Adrenal gland (tissue), 12 donors: ENCODE results near the gene ZBTB42. TPM values are rescaled to one million over a fixed set of nuclear protein-coding genes. Genes with fewer than 3 reads are reported as not detected.

ENCODE experiments used
- DNase-seq, 7 donors: peaks; one replicate each; pipeline ENCODE4 v3.0.0-alpha.2; 2019 to 2020
- H3K27ac ChIP-seq, 5 donors: fragments of 200-600 bp; sonication (generic) in 4 of 5; 1 replicate in 3 of 5; 2 replicates in 2 of 5; pipeline versions ENCODE4 v1.5.1 to v1.8.0; 2016 to 2020; ENCODE audit warnings: mild to moderate bottlenecking in 1 of 5
- H3K27me3 ChIP-seq: fragments of 200-600 bp; 2 replicates; pipeline ENCODE4 v1.8.0; 2021
- H3K36me3 ChIP-seq, 2 donors: fragments of 200-600 bp; replicated peaks in 1 of 2; 1 replicate in 1 of 2; 2 replicates in 1 of 2; pipeline versions ENCODE4 v1.5.1 to v1.8.0; 2018 to 2022
- H3K4me1 ChIP-seq, 2 donors: fragments of 200-600 bp; replicated peaks in 1 of 2; 1 replicate in 1 of 2; 2 replicates in 1 of 2; pipeline versions ENCODE4 v1.5.1 to v1.8.0; 2018 to 2021
- H3K4me3 ChIP-seq, 4 donors: fragments of 200-600 bp; sonication (generic) in 3 of 4; one replicate each; pipeline ENCODE4 v1.5.1; 2016 to 2018
- H3K9me3 ChIP-seq, 3 donors: fragments of 200-600 bp; sonication (generic) in 1 of 3; replicated peaks in 1 of 3; 1 replicate in 2 of 3; 2 replicates in 1 of 3; pipeline versions ENCODE4 v1.5.1 to v1.8.0; 2016 to 2021
- CTCF ChIP-seq, 6 experiments: fragments of 450-650 bp in 4 of 6; fragments of 200-600 bp in 2 of 6; sonication (generic) in 1 of 6; IDR thresholded peaks; 1 replicate in 5 of 6; 2 replicates in 1 of 6; pipeline versions ENCODE4 v1.5.1 to v1.8.0; 2016 to 2021; ENCODE audit warnings: antibody characterized with exemption in 6 of 6, mild to moderate bottlenecking in 2 of 6, moderate library complexity in 1 of 6
- POLR2A ChIP-seq, 2 donors: fragments of 450-650 bp; IDR thresholded peaks; one replicate each; pipeline ENCODE4 v1.6.1; 2017; ENCODE audit warnings: antibody characterized with exemption in 2 of 2, mild to moderate bottlenecking in 2 of 2, moderate library complexity in 1 of 2
- WGBS, 4 donors: extraction: QIAGEN DNeasy Blood & Tissue Kit in 2 of 4; methylation state at CpG; one replicate each; pipeline versions ENCODE4 v1.1.5 to v1.1.7; 2013 to 2017; 5-methylcytosine and 5-hydroxymethylcytosine counted together
- intact Hi-C, 2 donors: fragments of 100-400 bp; cut with DNase I; formaldehyde crosslinking; loops; one replicate each; pipeline versions ENCODE4 v1.14.1 to v1.15.0; 2022 to 2023
- polyA plus RNA-seq, 3 donors: library from polyadenylated mRNA; stranded (reverse); fragments of 200-250 nt in 2 of 3; fragments of 350-450 nt in 1 of 3; fragmentation: Illumina TruSeq in 1 of 3; extraction: RNeasy Lipid Tissue Mini Kit (QIAGEN cat#74804) in 1 of 3; gene quantifications; one replicate each; pipeline ENCODE4 v1.2.3, GENCODE V29; 2013 to 2014
- total RNA-seq, 9 donors: library from RNA; depleted of rRNA in 4 of 9; stranded (reverse); fragments of >200 nt in 4 of 9; fragments of 120-200 nt in 1 of 9; fragmentation: NEBNext Ultra II Directional in 1 of 9; extraction: Animal tissue kit (Norgen Biotek cat#: 25700) in 1 of 9; gene quantifications; one replicate each; pipeline versions ENCODE4 v1.1.0 to v1.2.4, GENCODE V29; 2013 to 2023
- donor health status: healthy with polysubstance abuse.
- donor health status: Bipolar disorder and iron deficiency.
- donor health status: DM: yes; HTN: yes; CAD: no.
- donor health status: DM: no; HTN: no; CAD: no.
- donor health status: DM: no; HTN: no; CAD: no.
- donor health status: DM: yes; HTN: yes; CAD: no.

Gene ZBTB42
- total and polyA plus RNA-seq, 12 donors = 0.61 to 13.9 (median 5.4) TPM

- intact Hi-C loops = no loop called here
- Histone ChIP-seq H3K4me1 (peaks cover 54 to 77% of the 10 kb centered on the region in 2 donors), H3K27ac (peak overlapping the region; percentile 58 to 97 (median 71))
Measured at GRCh38 chr14:104792101-104792884, 8.6 kb upstream of the ZBTB42 start.

GRCh38 chr14:104792945-104793702, 7.8 kb upstream of the ZBTB42 start:
- Histone ChIP-seq H3K4me3 (peak overlapping the region in 1 of 4 donors; percentile 96), H3K27ac (peak overlapping the region; percentile 58 to 97 (median 71)), H3K27me3 (no peaks in the 10 kb centered on the region), H3K9me3 (no peaks in the 10 kb centered on the region), H3K36me3 (peaks cover 0 to 21% of the 10 kb centered on the region in 2 donors), H3K4me1 (peaks cover 54 to 74% of the 10 kb centered on the region in 2 donors)
- intact Hi-C loops = no loop called here
- WGBS, 4 donors = 75 to 84% (median 80%) methylated on average over 12 to 16 of the region's 16 CpGs
- no peak for DNase-seq
- TF ChIP-seq CTCF (IDR thresholded peaks at IDR 0.05) (no peak), POLR2A (IDR thresholded peaks at IDR 0.05) (no peak)

More at GRCh38 chr14:104792101-104792884, 8.6 kb upstream of the ZBTB42 start:
- H3K4me3 ChIP-seq = no peak overlapping the region
- no peaks in the 10 kb centered on the region for H3K27me3 ChIP-seq
- WGBS, 4 donors = 43 to 73% (median 48%) methylated on average over 8 to 25 of the region's 25 CpGs
- DNase-seq = peak; percentile 89 to 95 (median 92)
- peaks cover 0 to 21% of the 10 kb centered on the region in 2 donors for H3K36me3 ChIP-seq
- TF ChIP-seq POLR2A (IDR thresholded peaks at IDR 0.05) = peak in 1 of 2 donors; percentile 53
- no peak for TF ChIP-seq CTCF (IDR thresholded peaks at IDR 0.05)
- no peaks in the 10 kb centered on the region for H3K9me3 ChIP-seq

- intact Hi-C loops = no loop called here
- 71 to 80% (median 74%) methylated on average over 2 of the region's 2 CpGs; no CpG with 5 or more reads in 1 of the 4 donors for WGBS, 4 donors
- H3K9me3 ChIP-seq = no peaks in the 10 kb centered on the region
- H3K4me3 ChIP-seq = peak overlapping the region in 1 of 4 donors; percentile 96
- peaks cover 50 to 69% of the 10 kb centered on the region in 2 donors for H3K4me1 ChIP-seq
- peaks cover 0 to 21% of the 10 kb centered on the region in 2 donors for H3K36me3 ChIP-seq
- no peak for TF ChIP-seq POLR2A (IDR thresholded peaks at IDR 0.05)
- no peak for TF ChIP-seq CTCF (IDR thresholded peaks at IDR 0.05)
- peak overlapping the region in 4 of 5 donors; percentile 69 to 97 (median 82) for H3K27ac ChIP-seq
- H3K27me3 ChIP-seq = no peaks in the 10 kb centered on the region
- DNase-seq = no peak
Measured at GRCh38 chr14:104793703-104793959, 7.3 kb upstream of the ZBTB42 start.

GRCh38 chr14:104794099-104794498, 6.8 kb upstream of the ZBTB42 start:
- Histone ChIP-seq H3K36me3 (peaks cover 0 to 21% of the 10 kb centered on the region in 2 donors), H3K27me3 (no peaks in the 10 kb centered on the region), H3K9me3 (no peaks in the 10 kb centered on the region), H3K4me1 (peaks cover 45 to 64% of the 10 kb centered on the region in 2 donors), H3K4me3 (peak overlapping the region in 2 of 4 donors; percentile 85 to 96), H3K27ac (peak overlapping the region; percentile 11 to 97 (median 71))
- TF ChIP-seq CTCF (IDR thresholded peaks at IDR 0.05) = no peak
- peak; percentile 64 to 86 (median 73) for DNase-seq
- intact Hi-C loops = no loop called here
- WGBS, 4 donors = 4 to 8% (median 6%) methylated on average over 6 to 15 of the region's 15 CpGs
